Transverse colon (tissue), 3 donors: ENCODE results near the gene REEP1.

Experiments used
- EP300 ChIP-seq: sonication (generic); formaldehyde crosslinking; IDR thresholded peaks from one replicate; pipeline ENCODE4 v1.6.1; 2017; ENCODE audit warnings: antibody characterized with exemption, low read depth
- TF ChIP-seq, protein P1 (sequence below), 5 experiments: fragments of 200-600 bp in 3 of 5; fragments of 450-650 bp in 2 of 5; sonication (generic) in 3 of 5; IDR thresholded peaks; 1 replicate in 2 of 5; 2 replicates in 3 of 5; pipeline ENCODE4 v1.5.1; 2016 to 2017; ENCODE audit warnings: antibody characterized with exemption in 5 of 5, inconsistent platforms in 3 of 5, mild to moderate bottlenecking in 2 of 5, moderate library complexity in 1 of 5

DNA sequence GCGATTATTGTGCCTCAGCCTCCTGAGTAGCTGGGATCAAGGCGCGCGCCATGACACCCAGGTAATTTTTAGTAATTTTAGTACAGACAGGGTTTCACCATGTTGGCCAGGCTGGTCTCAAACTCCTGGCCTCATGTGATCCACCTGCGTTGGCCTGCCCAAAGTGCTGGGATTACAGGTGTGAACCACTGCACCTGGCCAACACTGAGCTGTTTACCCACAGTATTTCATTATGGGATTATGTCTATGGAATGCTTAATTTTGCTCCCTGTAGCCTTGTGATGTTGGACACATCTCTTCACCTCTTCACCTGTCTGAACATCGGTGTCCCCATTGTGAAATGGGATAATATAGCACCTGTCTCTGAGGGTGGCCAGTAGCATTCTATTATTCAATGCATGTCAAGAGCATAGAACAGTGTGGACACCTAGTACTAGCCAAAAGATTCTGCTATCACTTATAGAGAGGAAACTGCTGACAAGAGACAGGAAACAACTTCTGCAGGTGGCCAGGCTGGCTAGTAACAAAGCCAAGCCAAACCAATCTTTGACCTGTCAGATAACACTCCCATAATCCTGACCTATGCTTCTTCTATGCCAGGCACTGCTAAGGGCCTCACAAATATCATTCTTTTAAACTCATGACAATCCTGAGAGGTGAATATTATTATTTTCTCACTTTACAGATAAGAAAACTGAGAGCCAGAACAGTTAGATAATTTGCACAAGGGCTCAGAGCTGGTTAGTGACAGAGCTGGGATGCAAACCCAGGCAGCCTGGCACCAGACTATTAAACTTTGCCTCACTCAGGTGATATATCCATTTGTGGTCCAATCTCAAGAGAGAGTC is 29.4 kb upstream of the REEP1 start:
- TF ChIP-seq, protein P1, sequence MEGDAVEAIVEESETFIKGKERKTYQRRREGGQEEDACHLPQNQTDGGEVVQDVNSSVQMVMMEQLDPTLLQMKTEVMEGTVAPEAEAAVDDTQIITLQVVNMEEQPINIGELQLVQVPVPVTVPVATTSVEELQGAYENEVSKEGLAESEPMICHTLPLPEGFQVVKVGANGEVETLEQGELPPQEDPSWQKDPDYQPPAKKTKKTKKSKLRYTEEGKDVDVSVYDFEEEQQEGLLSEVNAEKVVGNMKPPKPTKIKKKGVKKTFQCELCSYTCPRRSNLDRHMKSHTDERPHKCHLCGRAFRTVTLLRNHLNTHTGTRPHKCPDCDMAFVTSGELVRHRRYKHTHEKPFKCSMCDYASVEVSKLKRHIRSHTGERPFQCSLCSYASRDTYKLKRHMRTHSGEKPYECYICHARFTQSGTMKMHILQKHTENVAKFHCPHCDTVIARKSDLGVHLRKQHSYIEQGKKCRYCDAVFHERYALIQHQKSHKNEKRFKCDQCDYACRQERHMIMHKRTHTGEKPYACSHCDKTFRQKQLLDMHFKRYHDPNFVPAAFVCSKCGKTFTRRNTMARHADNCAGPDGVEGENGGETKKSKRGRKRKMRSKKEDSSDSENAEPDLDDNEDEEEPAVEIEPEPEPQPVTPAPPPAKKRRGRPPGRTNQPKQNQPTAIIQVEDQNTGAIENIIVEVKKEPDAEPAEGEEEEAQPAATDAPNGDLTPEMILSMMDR (IDR thresholded peaks at IDR 0.05), result no peak
- no peak for TF ChIP-seq EP300
